ENCODE measurements around the gene ORC1. TPM values are rescaled to one million over a fixed set of nuclear protein-coding genes. Genes with fewer than 3 reads are reported as not detected.

ORC1 gene
- polyA plus RNA-seq, 1 experiment = 2.8 TPM

DNA sequence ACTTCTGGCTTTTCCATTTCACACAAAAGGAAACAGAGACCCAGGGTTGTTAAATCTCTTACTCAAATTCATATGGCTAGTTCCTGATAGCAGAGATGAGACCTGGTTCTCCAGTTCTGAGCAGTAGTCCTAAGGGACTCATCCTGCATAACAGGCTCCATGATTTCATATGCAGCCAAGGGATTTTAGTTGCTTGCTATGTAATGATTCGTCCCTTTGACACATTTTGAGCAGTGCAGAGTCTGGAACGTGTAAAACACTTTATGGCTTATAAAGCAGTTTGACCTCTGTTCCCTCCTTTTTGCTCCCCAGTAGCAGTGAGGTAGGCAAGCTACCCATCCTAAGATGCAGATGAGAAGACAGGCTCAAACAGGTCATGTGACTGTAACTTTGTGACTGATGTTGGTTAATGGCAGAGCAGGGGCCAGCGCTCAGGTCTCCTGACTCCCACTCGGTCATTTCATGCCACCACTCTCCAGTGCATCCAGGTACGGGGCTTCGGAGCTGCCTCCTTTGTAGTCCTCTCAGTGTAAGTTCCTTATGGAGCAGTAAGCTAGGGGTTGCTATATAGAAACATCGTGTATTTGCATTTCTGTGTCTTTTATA, 62.5 kb downstream of the ORC1 start:
- ChIA-PET POLR2A (no interaction called here), CTCF (interaction anchor here (0.9 to 1.2 kb wide), 2 partner anchors 9 to 16 kb away, joined by 3 read pairs; no protein-coding TSS in a partner anchor)
- H3K4me3 ChIP-seq (ENCODE audit: low read depth, low read length) = no peak overlapping the region
- TF ChIP-seq, protein P1, sequence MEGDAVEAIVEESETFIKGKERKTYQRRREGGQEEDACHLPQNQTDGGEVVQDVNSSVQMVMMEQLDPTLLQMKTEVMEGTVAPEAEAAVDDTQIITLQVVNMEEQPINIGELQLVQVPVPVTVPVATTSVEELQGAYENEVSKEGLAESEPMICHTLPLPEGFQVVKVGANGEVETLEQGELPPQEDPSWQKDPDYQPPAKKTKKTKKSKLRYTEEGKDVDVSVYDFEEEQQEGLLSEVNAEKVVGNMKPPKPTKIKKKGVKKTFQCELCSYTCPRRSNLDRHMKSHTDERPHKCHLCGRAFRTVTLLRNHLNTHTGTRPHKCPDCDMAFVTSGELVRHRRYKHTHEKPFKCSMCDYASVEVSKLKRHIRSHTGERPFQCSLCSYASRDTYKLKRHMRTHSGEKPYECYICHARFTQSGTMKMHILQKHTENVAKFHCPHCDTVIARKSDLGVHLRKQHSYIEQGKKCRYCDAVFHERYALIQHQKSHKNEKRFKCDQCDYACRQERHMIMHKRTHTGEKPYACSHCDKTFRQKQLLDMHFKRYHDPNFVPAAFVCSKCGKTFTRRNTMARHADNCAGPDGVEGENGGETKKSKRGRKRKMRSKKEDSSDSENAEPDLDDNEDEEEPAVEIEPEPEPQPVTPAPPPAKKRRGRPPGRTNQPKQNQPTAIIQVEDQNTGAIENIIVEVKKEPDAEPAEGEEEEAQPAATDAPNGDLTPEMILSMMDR (IDR thresholded peaks at IDR 0.05; ENCODE audit: insufficient read depth, low read depth, low read length) = no peak
- DNase-seq (ENCODE audit: low read depth) = no peak
- no peaks in the 10 kb centered on the region for H3K36me3 ChIP-seq (ENCODE audit: control insufficient read depth, insufficient read depth, low read length)
- no peaks in the 10 kb centered on the region for H3K27me3 ChIP-seq (ENCODE audit: control insufficient read depth, insufficient read depth, low read length)

DNA sequence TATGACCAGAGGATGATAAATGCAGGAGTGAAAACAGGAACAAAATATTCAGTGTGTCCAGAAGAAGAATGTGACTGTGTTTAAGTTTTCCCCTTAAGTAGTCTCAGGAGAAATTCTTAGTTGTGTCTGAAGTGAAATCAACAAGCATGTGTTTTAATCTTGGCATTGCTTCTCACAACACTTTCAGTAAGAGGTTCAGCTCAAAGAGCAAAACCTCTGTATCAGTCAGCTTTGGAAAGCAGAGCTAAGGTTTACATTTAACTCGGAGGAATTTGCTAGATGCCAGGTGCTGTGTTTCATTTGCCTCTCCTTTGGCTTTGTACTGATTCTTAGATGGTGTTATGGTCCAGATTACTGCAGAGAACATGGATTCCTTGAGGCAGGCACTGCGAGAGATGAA, 66.8 kb downstream of the ORC1 start:
- H3K27me3 ChIP-seq (ENCODE audit: control insufficient read depth, insufficient read depth, low read length) = no peaks in the 10 kb centered on the region
- TF ChIP-seq, protein P1 (IDR thresholded peaks at IDR 0.05; ENCODE audit: insufficient read depth, low read depth, low read length) = no peak
- ChIA-PET CTCF (no interaction called here), POLR2A (no interaction called here)
- no peaks in the 10 kb centered on the region for H3K36me3 ChIP-seq (ENCODE audit: control insufficient read depth, insufficient read depth, low read length)
- no peak for DNase-seq (ENCODE audit: low read depth)
- H3K4me3 ChIP-seq (ENCODE audit: low read depth, low read length) = no peak overlapping the region

DNA sequence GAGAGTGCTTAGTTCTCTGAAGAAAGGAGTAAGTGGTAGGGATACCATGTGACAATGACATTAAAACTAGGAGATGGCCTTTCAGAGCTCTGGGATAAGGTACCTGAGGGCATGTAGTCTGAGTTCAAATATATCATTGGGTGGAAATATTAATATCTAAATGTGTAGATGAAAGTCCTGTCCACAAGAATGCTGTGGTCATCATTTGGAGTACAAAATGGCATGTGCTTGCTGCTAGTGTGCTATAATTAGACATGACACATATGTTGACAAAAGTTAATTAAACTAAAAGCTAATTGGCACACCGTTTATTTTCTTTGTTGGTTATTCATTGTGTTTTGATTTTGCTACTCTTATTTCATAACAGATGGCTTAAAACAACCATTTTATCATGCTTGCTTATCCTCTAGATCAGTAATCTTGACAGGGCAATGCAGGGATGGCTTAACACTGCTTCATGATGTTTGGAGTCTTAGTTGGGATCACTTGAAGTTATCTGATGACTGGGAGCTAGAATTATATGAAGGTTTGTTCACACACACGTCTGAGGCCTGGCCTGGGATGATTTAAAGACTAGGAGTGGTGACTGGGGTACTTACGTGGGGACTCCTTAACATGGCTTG, 69.2 kb downstream of the ORC1 start:
- CTCF ChIA-PET = no interaction called here
- Histone ChIP-seq H3K4me3 (ENCODE audit: low read depth, low read length) (no peak overlapping the region), H3K36me3 (ENCODE audit: control insufficient read depth, insufficient read depth, low read length) (no peaks in the 10 kb centered on the region), H3K27me3 (ENCODE audit: control insufficient read depth, insufficient read depth, low read length) (no peaks in the 10 kb centered on the region)
- DNase-seq (ENCODE audit: low read depth) = no peak
- POLR2A ChIA-PET = interaction anchor here (0.6 kb wide), 1 partner anchor 437 kb away, joined by 8 read pairs; no protein-coding TSS in a partner anchor
- TF ChIP-seq, protein P1 (IDR thresholded peaks at IDR 0.05; ENCODE audit: insufficient read depth, low read depth, low read length) = no peak

DNA sequence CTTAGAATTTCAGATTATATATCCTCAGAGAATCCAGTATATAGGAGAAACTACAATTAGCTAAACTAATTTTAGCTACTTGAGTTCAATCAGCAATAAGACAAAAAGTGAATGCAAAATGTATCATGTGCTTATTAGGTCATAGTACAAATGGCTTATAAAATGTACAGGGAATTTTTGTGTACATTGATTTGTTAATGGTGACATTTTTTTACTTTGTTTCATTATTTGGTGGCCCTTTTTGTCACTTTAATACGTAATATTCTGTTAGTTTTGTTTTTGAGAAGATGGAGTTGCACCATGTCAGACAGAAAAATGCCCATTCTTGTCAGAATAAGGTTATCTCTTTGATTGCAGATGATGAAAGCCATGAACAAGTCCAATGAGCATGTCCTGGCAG, 71.8 kb downstream of the ORC1 start:
- no peaks in the 10 kb centered on the region for H3K27me3 ChIP-seq (ENCODE audit: control insufficient read depth, insufficient read depth, low read length)
- ChIA-PET POLR2A (no interaction called here), CTCF (interaction anchor here (0.7 to 1.5 kb wide), 4 partner anchors 9 to 205 kb away, joined by 3 to 5 read pairs (median 4); no protein-coding TSS in a partner anchor)
- TF ChIP-seq, protein P1 (IDR thresholded peaks at IDR 0.05; ENCODE audit: insufficient read depth, low read depth, low read length) = no peak
- no peaks in the 10 kb centered on the region for H3K36me3 ChIP-seq (ENCODE audit: control insufficient read depth, insufficient read depth, low read length)
- no peak overlapping the region for H3K4me3 ChIP-seq (ENCODE audit: low read depth, low read length)
- DNase-seq (ENCODE audit: low read depth) = no peak

GRCh38 chr1:52328615-52329014, 75.6 kb downstream of the ORC1 start:
- Histone ChIP-seq H3K27me3 (ENCODE audit: control insufficient read depth, insufficient read depth, low read length) (no peaks in the 10 kb centered on the region), H3K36me3 (ENCODE audit: control insufficient read depth, insufficient read depth, low read length) (no peaks in the 10 kb centered on the region), H3K4me3 (ENCODE audit: low read depth, low read length) (no peak overlapping the region)
- ChIA-PET CTCF (interaction anchor here (0.7 to 1.0 kb wide), 2 partner anchors 43 to 257 kb away, joined by 3 read pairs; no protein-coding TSS in a partner anchor), POLR2A (no interaction called here)
- TF ChIP-seq, protein P1 (IDR thresholded peaks at IDR 0.05; ENCODE audit: insufficient read depth, low read depth, low read length) = no peak
- no peak for DNase-seq (ENCODE audit: low read depth)

Measured in BJ (cell line).